K562 (cell line): Measurements from ENCODE around the gene ASXL2. TPM values are rescaled to one million over a fixed set of nuclear protein-coding genes. Genes with fewer than 3 reads are reported as not detected.

Source experiments
- DDX20 ChIP-seq: fragments of 450-650 bp; IDR thresholded peaks from 2 replicates; pipeline ENCODE4 v1.6.1; 2016; ENCODE audit warnings: missing genetic modification characterization, low read depth, mild to moderate bottlenecking, missing compliant biosample characterization, moderate library complexity
- JUN ChIP-seq, 2 experiments: sonication (generic) in 1 of 2; formaldehyde crosslinking in 1 of 2; IDR thresholded peaks; 2 replicates each; pipeline versions ENCODE4 v1.6.1 to v1.8.0; 2012 to 2022; ENCODE audit warnings: borderline replicate concordance in 2 of 2, mild to moderate bottlenecking in 2 of 2, improper control_type of control experiment in 1 of 2, low read depth in 1 of 2, low read length in 1 of 2, missing genetic modification reagents in 1 of 2
- KLF13 ChIP-seq: fragments of 450-650 bp; IDR thresholded peaks from 2 replicates; pipeline ENCODE4 v1.6.1; 2016; ENCODE audit warnings: missing genetic modification characterization, low read depth, mild to moderate bottlenecking, missing compliant biosample characterization, moderate library complexity, borderline replicate concordance
- MAZ ChIP-seq, 2 experiments: fragments of 450-650 bp in 1 of 2; sonication (generic) in 1 of 2; formaldehyde crosslinking; IDR thresholded peaks in 1 of 2; conservative IDR thresholded peaks in 1 of 2; 2 replicates each; pipeline versions ENCODE4 v1.4.0 to v1.5.0; 2020; ENCODE audit warnings: mild to moderate bottlenecking in 1 of 2, missing genetic modification reagents in 1 of 2
- RBBP5 ChIP-seq: fragments of 200-600 bp; sonication (generic); IDR thresholded peaks from 2 replicates; pipeline ENCODE4 v1.6.1; 2012; ENCODE audit warnings: borderline replicate concordance, mild to moderate bottlenecking, low read length, control low read depth, inconsistent platforms; ENCODE audit not compliant: insufficient read depth, poor library complexity, severe bottlenecking
- SMARCA4 ChIP-seq: fragments of 450-650 bp; IDR thresholded peaks from 2 replicates; pipeline ENCODE4 v1.6.1; 2016
- SOX6 ChIP-seq: fragments of 450-650 bp; IDR thresholded peaks from 2 replicates; pipeline ENCODE4 v1.6.1; 2014; ENCODE audit warnings: mild to moderate bottlenecking
- SP1 ChIP-seq: sonication (generic); formaldehyde crosslinking; IDR thresholded peaks from 2 replicates; pipeline ENCODE4 v1.8.1; 2022; ENCODE audit warnings: mild to moderate bottlenecking, missing genetic modification reagents
- TRIM28 ChIP-seq: fragments of 450-650 bp; IDR thresholded peaks from 2 replicates; pipeline ENCODE4 v1.6.1; 2017
- ZNF146 ChIP-seq: IDR thresholded peaks from one replicate; pipeline ENCODE4 v1.6.1; 2018; ENCODE audit warnings: missing compliant biosample characterization; ENCODE audit not compliant: unreplicated experiment
- ZNF175 ChIP-seq: fragments of 200-800 bp; sonication (Bioruptor generic); IDR thresholded peaks from 2 replicates; pipeline ENCODE4 v1.6.1; 2016; ENCODE audit warnings: low read depth, mild to moderate bottlenecking, missing genetic modification characterization, missing compliant biosample characterization
- ZNF717 ChIP-seq: fragments of 250-450 bp; sonication (Bioruptor Pico); IDR thresholded peaks from 2 replicates; pipeline ENCODE4 v1.5.0; 2021
- ZNF79 ChIP-seq: fragments of 250-450 bp; sonication (Bioruptor Pico); IDR thresholded peaks from 2 replicates; pipeline ENCODE4 v1.4.0; 2020; ENCODE audit warnings: low read depth, mild to moderate bottlenecking, moderate library complexity
- polyA plus RNA-seq, 8 experiments: library from polyadenylated mRNA; depleted of rRNA in 4 of 8; stranded (reverse) in 5 of 8; unstranded in 3 of 8; fragments of >200 nt; fragmentation: Nextera tagmentation in 2 of 8; fragmentation: Illumina TruSeq in 1 of 8; extraction: Ambion mirVana in 2 of 8; extraction: Trizol in 1 of 8; gene quantifications; 2 replicates each; pipeline versions ENCODE4 v1.2.1 to v1.2.3, GENCODE V29; 2011 to 2014; ENCODE audit warnings: inconsistent platforms in 1 of 8, missing spikeins in 1 of 8
- total RNA-seq, 7 experiments: library from RNA; depleted of rRNA in 6 of 7; stranded (reverse); fragments of >200 nt in 6 of 7; fragmentation: Illumina TruSeq in 2 of 7; extraction: Trizol in 2 of 7; gene quantifications; 2 replicates each; pipeline versions ENCODE4 v1.2.1 to v1.2.3, GENCODE V29; 2011 to 2021; ENCODE audit warnings: low replicate concordance in 1 of 7
- TF ChIP-seq, protein P1 (sequence below): fragments of 450-650 bp; IDR thresholded peaks from 2 replicates; pipeline ENCODE4 v1.6.1; 2018; ENCODE audit not compliant: partially characterized antibody
- TF ChIP-seq, protein P2 (sequence below): fragments of 450-650 bp; IDR thresholded peaks from 2 replicates; pipeline ENCODE4 v1.6.1; 2017; ENCODE audit warnings: antibody characterized with exemption, mild to moderate bottlenecking
- TF ChIP-seq, protein P3 (sequence below): fragments of 200-800 bp; sonication (Bioruptor generic); IDR thresholded peaks from 2 replicates; pipeline ENCODE4 v1.6.1; 2017; ENCODE audit warnings: missing genetic modification characterization, missing compliant biosample characterization

Gene ASXL2
- total and polyA plus RNA-seq, 9 of the 15 experiments (the other 6 are each of a cell fraction or from before 2014, with no cell fraction given): 2.2 to 25.9 (median 9.0) TPM

DNA sequence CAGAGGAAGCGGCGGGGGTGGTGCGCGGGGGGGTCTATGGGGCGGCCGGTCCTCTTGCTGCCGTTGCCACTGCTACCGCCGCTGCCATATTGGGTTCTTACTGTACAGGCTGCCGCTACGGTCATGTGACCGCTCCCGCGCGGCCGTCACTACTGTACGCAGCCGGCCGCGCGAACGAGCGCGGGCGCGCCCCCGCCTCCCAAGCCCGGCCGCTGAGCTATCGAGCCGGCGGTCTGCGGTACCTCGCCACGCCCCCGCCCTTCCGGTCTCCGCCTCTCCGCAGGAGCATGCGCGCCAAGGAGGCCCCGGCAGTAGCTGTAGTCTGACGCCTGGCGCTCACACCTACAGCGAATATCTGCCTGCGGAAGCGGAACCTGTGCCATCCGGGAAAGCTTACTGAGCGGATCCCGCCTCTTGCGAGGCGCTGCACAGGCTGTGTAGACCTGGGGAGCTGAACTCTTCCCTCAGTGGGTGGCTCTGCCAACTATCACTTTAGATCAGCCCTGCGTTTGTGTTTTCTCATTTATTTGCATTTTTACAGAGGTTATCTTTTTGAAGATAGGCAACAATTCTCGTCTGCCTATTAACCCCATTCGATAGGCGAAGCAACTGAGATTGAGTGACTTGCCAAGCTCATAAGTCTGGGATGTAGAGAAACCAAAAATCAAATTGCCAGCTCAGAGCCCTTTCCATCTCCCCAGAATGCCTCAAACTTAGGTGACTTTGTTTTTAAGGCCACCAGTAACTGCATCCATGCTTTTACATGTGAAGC is at the start of gene ASXL2 (continued):
- TF ChIP-seq DDX20: no peak
- peak; percentile 52; the same call in 1 of the 2 replicates for TF ChIP-seq JUN (IDR thresholded peaks at IDR 0.05; ENCODE audit: borderline replicate concordance, low read depth, low read length)
- TF ChIP-seq JUN (CRISPR knock-in tag; IDR thresholded peaks at IDR 0.05; ENCODE audit: borderline replicate concordance): no peak
- peak; percentile 42; the same call in 1 of the 2 replicates for TF ChIP-seq ZNF175 (CRISPR knock-in tag)
- TF ChIP-seq, protein P1, sequence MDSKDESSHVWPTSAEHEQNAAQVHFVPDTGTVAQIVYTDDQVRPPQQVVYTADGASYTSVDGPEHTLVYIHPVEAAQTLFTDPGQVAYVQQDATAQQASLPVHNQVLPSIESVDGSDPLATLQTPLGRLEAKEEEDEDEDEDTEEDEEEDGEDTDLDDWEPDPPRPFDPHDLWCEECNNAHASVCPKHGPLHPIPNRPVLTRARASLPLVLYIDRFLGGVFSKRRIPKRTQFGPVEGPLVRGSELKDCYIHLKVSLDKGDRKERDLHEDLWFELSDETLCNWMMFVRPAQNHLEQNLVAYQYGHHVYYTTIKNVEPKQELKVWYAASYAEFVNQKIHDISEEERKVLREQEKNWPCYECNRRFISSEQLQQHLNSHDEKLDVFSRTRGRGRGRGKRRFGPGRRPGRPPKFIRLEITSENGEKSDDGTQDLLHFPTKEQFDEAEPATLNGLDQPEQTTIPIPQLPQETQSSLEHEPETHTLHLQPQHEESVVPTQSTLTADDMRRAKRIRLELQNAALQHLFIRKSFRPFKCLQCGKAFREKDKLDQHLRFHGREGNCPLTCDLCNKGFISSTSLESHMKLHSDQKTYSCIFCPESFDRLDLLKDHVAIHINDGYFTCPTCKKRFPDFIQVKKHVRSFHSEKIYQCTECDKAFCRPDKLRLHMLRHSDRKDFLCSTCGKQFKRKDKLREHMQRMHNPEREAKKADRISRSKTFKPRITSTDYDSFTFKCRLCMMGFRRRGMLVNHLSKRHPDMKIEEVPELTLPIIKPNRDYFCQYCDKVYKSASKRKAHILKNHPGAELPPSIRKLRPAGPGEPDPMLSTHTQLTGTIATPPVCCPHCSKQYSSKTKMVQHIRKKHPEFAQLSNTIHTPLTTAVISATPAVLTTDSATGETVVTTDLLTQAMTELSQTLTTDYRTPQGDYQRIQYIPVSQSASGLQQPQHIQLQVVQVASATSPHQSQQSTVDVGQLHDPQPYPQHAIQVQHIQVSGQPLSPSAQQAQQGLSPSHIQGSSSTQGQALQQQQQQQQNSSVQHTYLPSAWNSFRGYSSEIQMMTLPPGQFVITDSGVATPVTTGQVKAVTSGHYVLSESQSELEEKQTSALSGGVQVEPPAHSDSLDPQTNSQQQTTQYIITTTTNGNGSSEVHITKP: no peak
- TF ChIP-seq, protein P2, sequence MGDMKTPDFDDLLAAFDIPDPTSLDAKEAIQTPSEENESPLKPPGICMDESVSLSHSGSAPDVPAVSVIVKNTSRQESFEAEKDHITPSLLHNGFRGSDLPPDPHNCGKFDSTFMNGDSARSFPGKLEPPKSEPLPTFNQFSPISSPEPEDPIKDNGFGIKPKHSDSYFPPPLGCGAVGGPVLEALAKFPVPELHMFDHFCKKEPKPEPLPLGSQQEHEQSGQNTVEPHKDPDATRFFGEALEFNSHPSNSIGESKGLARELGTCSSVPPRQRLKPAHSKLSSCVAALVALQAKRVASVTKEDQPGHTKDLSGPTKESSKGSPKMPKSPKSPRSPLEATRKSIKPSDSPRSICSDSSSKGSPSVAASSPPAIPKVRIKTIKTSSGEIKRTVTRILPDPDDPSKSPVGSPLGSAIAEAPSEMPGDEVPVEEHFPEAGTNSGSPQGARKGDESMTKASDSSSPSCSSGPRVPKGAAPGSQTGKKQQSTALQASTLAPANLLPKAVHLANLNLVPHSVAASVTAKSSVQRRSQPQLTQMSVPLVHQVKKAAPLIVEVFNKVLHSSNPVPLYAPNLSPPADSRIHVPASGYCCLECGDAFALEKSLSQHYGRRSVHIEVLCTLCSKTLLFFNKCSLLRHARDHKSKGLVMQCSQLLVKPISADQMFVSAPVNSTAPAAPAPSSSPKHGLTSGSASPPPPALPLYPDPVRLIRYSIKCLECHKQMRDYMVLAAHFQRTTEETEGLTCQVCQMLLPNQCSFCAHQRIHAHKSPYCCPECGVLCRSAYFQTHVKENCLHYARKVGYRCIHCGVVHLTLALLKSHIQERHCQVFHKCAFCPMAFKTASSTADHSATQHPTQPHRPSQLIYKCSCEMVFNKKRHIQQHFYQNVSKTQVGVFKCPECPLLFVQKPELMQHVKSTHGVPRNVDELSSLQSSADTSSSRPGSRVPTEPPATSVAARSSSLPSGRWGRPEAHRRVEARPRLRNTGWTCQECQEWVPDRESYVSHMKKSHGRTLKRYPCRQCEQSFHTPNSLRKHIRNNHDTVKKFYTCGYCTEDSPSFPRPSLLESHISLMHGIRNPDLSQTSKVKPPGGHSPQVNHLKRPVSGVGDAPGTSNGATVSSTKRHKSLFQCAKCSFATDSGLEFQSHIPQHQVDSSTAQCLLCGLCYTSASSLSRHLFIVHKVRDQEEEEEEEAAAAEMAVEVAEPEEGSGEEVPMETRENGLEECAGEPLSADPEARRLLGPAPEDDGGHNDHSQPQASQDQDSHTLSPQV: peak; percentile 46; the same call in 1 of the 2 replicates
- TF ChIP-seq MAZ (CRISPR knock-in tag; conservative IDR thresholded peaks at IDR 0.05 in 1 of 2, IDR thresholded peaks at IDR 0.05 in 1 of 2): peak in 1 of 2 experiments; percentile 69; a peak in 2 of 4 replicates
- 0 out of 2 replicates have a peak, but pooled peaks have one; percentile 20 for TF ChIP-seq SOX6
- TF ChIP-seq SP1 (CRISPR knock-in tag): peak; percentile 68; the same call in 1 of the 2 replicates
- TF ChIP-seq RBBP5: no peak
- TF ChIP-seq ZNF79 (CRISPR knock-in tag): no peak
- no peak for TF ChIP-seq ZNF717
- TF ChIP-seq, protein P3, sequence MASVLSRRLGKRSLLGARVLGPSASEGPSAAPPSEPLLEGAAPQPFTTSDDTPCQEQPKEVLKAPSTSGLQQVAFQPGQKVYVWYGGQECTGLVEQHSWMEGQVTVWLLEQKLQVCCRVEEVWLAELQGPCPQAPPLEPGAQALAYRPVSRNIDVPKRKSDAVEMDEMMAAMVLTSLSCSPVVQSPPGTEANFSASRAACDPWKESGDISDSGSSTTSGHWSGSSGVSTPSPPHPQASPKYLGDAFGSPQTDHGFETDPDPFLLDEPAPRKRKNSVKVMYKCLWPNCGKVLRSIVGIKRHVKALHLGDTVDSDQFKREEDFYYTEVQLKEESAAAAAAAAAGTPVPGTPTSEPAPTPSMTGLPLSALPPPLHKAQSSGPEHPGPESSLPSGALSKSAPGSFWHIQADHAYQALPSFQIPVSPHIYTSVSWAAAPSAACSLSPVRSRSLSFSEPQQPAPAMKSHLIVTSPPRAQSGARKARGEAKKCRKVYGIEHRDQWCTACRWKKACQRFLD: peak; percentile 82
- TF ChIP-seq KLF13 (tag): 0 out of 2 replicates have a peak, but pooled peaks have one; percentile 5
- no peak for TF ChIP-seq SMARCA4
- no peak for TF ChIP-seq ZNF146 (CRISPR knock-in tag)
- no peak for TF ChIP-seq TRIM28
